ENCODE results near the gene NEUROG2. TPM values are rescaled to one million over a fixed set of nuclear protein-coding genes. Genes with fewer than 3 reads are reported as not detected.

NEUROG2 gene
- total RNA-seq, 1 experiment from 2014 or later, result not detected

DNA sequence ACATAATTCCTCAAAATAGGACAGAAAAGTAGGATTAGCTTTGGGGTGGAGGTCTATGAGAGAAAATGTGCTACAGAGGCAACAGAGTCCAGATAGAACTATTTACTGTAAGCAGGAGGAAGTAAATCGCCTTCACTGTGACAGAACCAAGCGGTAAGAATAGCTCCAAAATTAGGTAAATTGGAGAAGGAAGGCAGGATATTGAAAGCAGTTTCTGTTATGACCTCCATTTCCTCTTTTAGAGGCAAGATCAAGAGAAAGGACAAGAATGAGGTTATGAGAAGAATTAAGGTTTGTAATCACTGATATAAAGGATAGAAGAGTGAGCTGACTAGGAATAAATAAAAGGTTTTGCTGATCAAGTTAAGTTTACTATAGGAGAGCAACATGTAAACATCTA is 44.1 kb upstream of the NEUROG2 start:
- H2AK5ac ChIP-seq (ENCODE audit: insufficient read length, low read length), result no peak overlapping the region
- no peaks in the 10 kb centered on the region for H3K23me2 ChIP-seq (ENCODE audit: insufficient read length, low read depth, low read length, poor library complexity, severe bottlenecking)
- Mint-ChIP-seq H3K27me3 (ENCODE audit: low read depth) (no peaks in the 10 kb centered on the region), H3K27ac (no peak overlapping the region), H3K4me1 (peaks cover 7 to 9% of the 10 kb centered on the region in 2 experiments), H3K4me3 (no peak overlapping the region), H3K36me3 (ENCODE audit: insufficient read depth in 1 of 3, low read depth in 3 of 3) (peaks cover 7 to 28% (median 18%) of the 10 kb centered on the region in 3 experiments), H3K9me3 (no peaks in the 10 kb centered on the region)
- H3K23ac ChIP-seq (ENCODE audit: insufficient read length, low read depth, low read length), result no peak overlapping the region
- no peak overlapping the region for H4K8ac ChIP-seq (replicated peaks; ENCODE audit: insufficient read length, low read depth, low read length)
- H3K14ac ChIP-seq (ENCODE audit: insufficient read depth, low read length), result no peak overlapping the region
- no peaks in the 10 kb centered on the region for H3K27me3 ChIP-seq (ENCODE audit: insufficient read depth, low read length)
- no peaks in the 10 kb centered on the region for H3K4me1 ChIP-seq (ENCODE audit: insufficient read depth, low read length)
- H2BK20ac ChIP-seq (ENCODE audit: low read depth, low read length, poor library complexity, severe bottlenecking), result no peak overlapping the region
- no peak overlapping the region for H2BK12ac ChIP-seq (ENCODE audit: insufficient read length, low read depth, low read length)
- no peak for TF ChIP-seq CTCF (conservative IDR thresholded peaks at IDR 0.05)
- no peaks in the 10 kb centered on the region for H3K79me1 ChIP-seq (ENCODE audit: insufficient read depth, low read depth, low read length, poor library complexity, severe bottlenecking)
- no peak overlapping the region for H2BK5ac ChIP-seq (ENCODE audit: insufficient read length, low read length)
- H2BK120ac ChIP-seq (ENCODE audit: low read depth, low read length, poor library complexity, severe bottlenecking), result no peak overlapping the region
- no peak overlapping the region for H3K9ac ChIP-seq (ENCODE audit: extremely low read depth, insufficient read length, low read length)
- no peak for DNase-seq
- no peaks in the 10 kb centered on the region for H4K20me1 ChIP-seq (ENCODE audit: control insufficient read depth, insufficient read depth, insufficient read length)
- no peaks in the 10 kb centered on the region for H3K79me2 ChIP-seq (ENCODE audit: insufficient read depth, low read length)
- H3K27ac ChIP-seq (ENCODE audit: insufficient read length, low read depth, low read length), result no peak overlapping the region
- no peak overlapping the region for H3T11ph ChIP-seq (ENCODE audit: low read length)
- WGBS (ENCODE audit: extremely low coverage, insufficient read length, low lambda C conversion rate), result no CpG with 5 or more reads among the region's 2 CpGs
- H3K4ac ChIP-seq (ENCODE audit: low read depth, low read length), result no peak overlapping the region
- no peak overlapping the region for H2AFZ ChIP-seq (ENCODE audit: low read length)
- no peak overlapping the region for H3K18ac ChIP-seq (ENCODE audit: insufficient read length, low read depth, low read length)
- no peak overlapping the region for H3K56ac ChIP-seq (ENCODE audit: insufficient read length, low read depth, low read length)
- H4K5ac ChIP-seq (ENCODE audit: insufficient read length, low read depth, low read length), result no peak overlapping the region
- no peak overlapping the region for H2BK15ac ChIP-seq (ENCODE audit: low read depth, low read length)
- no peak overlapping the region for H4K91ac ChIP-seq (ENCODE audit: insufficient read length, low read depth, low read length)
- H3K4me2 ChIP-seq (ENCODE audit: insufficient read depth, insufficient read length, low read length), result no peak overlapping the region
- no peaks in the 10 kb centered on the region for H3K9me3 ChIP-seq (ENCODE audit: control insufficient read depth, low read depth, low read length)
